GM12874 (cell line): Measurements from ENCODE around the gene RUFY4.

Source experiments
- TF ChIP-seq, protein P1 (sequence below): IDR thresholded peaks from 2 replicates; pipeline ENCODE4 v1.5.1; 2011; ENCODE audit warnings: low read depth, mild to moderate bottlenecking, control low read depth, low read length, moderate library complexity; ENCODE audit not compliant: insufficient read depth

Gene RUFY4

GRCh38 chr2:218082586-218083351 is 13.7 kb downstream of the RUFY4 start:
- TF ChIP-seq, protein P1, sequence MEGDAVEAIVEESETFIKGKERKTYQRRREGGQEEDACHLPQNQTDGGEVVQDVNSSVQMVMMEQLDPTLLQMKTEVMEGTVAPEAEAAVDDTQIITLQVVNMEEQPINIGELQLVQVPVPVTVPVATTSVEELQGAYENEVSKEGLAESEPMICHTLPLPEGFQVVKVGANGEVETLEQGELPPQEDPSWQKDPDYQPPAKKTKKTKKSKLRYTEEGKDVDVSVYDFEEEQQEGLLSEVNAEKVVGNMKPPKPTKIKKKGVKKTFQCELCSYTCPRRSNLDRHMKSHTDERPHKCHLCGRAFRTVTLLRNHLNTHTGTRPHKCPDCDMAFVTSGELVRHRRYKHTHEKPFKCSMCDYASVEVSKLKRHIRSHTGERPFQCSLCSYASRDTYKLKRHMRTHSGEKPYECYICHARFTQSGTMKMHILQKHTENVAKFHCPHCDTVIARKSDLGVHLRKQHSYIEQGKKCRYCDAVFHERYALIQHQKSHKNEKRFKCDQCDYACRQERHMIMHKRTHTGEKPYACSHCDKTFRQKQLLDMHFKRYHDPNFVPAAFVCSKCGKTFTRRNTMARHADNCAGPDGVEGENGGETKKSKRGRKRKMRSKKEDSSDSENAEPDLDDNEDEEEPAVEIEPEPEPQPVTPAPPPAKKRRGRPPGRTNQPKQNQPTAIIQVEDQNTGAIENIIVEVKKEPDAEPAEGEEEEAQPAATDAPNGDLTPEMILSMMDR: no peak

- TF ChIP-seq, protein P1: no peak
These were observed 14.3 kb downstream of the RUFY4 start for GRCh38 chr2:218083352-218083676.

GRCh38 chr2:218086478-218086877 is 17.4 kb downstream of the RUFY4 start:
- TF ChIP-seq, protein P1: no peak

- TF ChIP-seq, protein P1: no peak
These were observed 20.2 kb downstream of the RUFY4 start for GRCh38 chr2:218089259-218089658.

GRCh38 chr2:218091746-218092145 is 22.7 kb downstream of the RUFY4 start:
- TF ChIP-seq, protein P1: no peak

- TF ChIP-seq, protein P1: no peak
These were observed 24.8 kb downstream of the RUFY4 start for GRCh38 chr2:218093879-218094278.

DNA sequence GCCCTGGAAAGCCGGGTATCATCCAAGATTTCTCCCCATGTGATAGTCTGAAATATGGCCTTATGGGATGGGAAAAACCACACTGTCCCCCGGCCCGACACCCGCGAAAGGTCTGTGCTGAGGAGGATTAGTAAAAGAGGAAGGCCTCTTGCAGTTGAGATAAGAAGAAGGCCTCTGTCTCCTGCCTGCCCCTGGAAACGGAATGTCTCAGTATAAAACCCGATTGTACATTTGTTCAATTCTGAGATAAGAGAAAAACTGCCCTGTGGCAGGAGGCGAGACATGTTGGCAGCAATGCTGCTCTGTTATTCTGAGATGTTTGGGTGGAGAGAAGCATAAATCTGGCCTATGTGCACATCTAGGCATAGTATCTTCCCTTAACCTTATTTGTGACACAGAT is 26.8 kb downstream of the RUFY4 start:
- TF ChIP-seq, protein P1: no peak
